Activated CD4-positive, CD25-positive, alpha-beta regulatory T cell treated with anti-CD3 and anti-CD28 coated beads, Interleukin-2, amount 50 U/mL, for 24 hours (primary cell): ENCODE measurements around the gene RNASE8.

Source experiments
- ATAC-seq, 2 donors: fragments of 150-1000 bp; cut with Tn5 transposase; one replicate each; pipeline ENCODE4 v1.10.0; 2021; ENCODE audit warnings: mild to moderate bottlenecking in 1 of 2, moderate library complexity in 1 of 2

The RNASE8 gene

GRCh38 chr14:21074398-21075272 is 17.0 kb downstream of the RNASE8 start:
- ATAC-seq: no peak

DNA sequence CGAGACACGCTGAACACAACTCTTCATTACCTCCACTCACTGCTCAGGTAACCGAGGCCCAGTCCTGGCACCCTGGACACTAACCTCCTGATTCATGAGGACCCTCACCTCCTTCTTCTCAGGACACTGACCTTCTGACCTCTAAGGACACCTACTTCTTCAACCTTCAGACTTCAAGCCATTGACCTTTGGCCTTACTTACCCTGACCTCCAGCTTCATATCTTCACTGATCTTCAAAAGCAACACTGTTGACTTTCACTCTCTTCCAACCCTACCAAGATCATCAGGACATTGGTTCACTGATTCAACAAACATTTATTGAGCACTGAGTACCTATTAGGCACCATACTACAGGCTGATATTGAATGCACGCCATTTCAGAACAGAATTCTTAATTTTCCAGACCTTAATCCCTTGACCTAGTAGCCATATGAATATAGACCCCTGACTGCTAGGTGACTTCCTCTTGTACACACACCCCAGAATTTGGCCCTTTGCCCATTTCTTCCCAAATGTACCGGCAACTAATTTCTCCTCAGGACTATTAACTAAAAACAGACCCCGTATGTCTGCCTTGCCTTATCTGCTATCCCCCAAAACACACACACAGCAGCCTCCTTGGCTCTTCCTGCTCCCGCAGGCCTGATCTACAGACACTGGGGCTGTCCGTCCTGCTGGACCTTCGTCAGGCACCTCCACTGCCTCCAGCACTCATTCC is 18.3 kb downstream of the RNASE8 start:
- ATAC-seq: no peak

GRCh38 chr14:21077672-21078071 is 20.1 kb downstream of the RNASE8 start:
- ATAC-seq: no peak

GRCh38 chr14:21078287-21078686 is 20.7 kb downstream of the RNASE8 start:
- no peak for ATAC-seq

DNA sequence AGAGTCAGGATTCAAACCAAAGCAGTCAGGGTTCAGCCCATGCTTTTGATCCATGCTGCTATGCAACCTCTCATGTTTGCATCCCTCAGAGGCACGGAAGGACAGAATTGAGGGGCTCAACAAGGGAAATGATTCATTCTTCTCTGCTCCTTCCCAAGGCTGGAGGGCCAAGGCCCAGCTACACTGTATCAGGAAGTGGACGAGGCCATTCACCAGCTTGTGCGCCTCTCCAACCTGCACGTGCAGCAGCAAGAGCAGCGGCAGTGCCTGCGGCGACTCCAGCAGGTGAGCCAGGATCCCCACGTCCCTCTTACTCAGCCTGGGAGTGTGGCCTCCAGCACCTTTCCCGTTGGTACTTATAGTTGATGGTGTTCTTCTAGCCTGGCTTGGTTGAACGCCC is 21.1 kb downstream of the RNASE8 start:
- no peak for ATAC-seq

DNA sequence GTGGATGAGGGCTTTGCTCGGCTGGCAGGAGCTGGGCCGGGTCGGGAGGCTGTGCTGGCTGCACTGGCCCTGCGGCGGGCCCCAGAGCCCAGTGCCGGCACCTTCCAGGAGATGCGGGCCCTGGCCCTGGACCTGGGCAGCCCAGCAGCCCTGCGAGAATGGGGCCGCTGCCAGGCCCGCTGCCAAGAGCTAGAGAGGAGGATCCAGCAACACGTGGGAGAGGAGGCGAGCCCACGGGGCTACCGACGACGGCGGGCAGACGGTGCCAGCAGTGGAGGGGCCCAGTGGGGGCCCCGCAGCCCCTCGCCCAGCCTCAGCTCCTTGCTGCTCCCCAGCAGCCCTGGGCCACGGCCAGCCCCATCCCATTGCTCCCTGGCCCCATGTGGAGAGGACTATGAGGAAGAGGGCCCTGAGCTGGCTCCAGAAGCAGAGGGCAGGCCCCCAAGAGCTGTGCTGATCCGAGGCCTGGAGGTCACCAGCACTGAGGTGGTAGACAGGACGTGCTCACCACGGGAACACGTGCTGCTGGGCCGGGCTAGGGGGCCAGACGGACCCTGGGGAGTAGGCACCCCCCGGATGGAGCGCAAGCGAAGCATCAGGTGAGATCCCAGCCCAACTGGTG is 24.0 kb downstream of the RNASE8 start:
- ATAC-seq: no peak

DNA sequence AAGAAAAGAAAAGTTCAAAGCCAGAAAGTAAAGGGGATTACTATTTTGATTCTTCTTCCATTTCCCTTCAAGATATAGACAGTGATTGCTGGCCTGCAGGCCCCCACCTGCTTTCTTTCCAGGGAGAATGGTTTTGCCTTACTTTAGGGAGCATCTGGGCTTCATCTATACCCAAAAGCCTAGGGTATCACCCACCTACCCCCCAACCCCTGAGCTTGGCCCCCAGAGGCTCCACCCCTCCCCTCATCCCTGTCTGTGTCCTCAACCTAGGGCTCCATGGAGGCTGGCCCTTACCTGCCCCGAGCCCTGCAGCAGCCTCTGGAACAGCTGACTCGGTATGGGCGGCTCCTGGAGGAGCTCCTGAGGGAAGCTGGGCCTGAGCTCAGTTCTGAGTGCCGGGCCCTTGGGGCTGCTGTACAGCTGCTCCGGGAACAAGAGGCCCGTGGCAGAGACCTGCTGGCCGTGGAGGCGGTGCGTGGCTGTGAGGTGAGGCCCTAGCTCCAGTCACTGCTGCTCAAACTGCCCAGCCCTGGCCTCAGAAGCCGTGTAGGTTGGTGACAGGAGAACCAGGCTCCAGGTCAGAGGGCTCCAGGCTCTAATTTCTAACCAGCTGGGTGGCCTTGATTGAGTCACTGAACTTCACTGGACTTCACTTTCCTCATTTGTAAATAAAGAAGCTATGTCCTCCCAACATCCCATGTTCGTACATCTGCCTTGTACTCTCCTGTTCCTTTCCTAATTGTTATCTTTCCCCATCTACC is 26.1 kb downstream of the RNASE8 start:
- no peak for ATAC-seq

DNA sequence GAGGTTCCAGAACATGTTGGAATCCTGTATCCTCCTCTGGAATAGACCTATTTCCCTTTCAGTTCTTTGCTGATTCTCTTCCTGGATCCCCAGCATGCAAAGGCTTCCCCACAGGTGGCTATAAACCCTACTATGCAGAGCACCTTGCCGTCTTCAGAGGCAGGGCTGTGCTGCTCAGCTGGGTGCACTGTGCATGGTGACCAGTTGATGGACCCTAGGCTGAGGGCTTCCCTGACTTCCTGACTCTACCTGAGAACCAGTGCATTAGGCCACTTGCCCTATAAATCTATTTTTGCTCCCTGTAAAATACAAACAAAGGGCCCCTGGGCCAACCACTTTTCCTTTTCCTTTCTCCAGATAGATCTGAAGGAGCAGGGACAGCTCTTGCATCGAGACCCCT is 26.8 kb downstream of the RNASE8 start:
- ATAC-seq: no peak

DNA sequence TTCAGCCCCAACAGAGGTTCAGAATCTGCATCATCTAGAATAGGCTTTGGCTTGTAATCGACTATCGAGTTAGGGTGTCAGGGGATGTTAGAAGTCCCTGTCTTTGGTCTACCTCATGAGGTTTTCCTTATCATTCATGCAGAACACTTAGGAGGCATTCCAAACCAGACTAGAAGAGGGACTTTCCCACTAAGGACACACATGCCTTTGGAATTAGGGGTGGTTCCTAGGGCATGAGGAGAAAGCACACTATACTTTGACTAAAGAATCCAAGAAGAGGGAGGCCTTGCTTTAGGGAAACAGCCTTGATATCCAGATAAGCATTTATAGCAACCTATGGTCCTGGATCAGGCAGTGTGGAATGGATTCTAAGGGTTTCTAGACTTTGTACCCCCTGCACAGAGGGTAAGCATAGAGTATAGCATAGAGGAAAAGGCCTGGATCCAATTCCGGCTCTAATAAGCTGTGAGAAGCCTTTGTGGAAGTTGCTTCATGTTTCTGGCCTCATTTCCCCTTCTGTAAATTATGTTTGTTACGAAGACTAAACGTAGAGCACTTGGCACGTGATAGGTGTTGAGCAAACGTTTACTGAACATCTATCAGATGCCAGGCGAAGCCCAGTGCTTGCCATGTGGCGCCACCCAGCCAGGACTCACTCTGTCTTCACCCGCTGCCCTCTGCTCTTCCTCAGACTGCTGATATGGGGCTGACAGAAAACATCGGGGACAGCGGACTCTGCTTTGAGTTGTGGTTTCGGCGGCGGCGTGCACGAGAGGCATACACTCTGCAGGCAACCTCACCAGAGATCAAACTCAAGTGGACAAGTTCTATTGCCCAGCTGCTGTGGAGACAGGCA is 27.6 kb downstream of the RNASE8 start:
- ATAC-seq: no peak

- ATAC-seq: no peak
These were observed 29.3 kb downstream of the RNASE8 start for GRCh38 chr14:21086908-21087293.

- ATAC-seq: peak; percentile 71 to 79
These were observed 29.9 kb downstream of the RNASE8 start for GRCh38 chr14:21087294-21088091.

DNA sequence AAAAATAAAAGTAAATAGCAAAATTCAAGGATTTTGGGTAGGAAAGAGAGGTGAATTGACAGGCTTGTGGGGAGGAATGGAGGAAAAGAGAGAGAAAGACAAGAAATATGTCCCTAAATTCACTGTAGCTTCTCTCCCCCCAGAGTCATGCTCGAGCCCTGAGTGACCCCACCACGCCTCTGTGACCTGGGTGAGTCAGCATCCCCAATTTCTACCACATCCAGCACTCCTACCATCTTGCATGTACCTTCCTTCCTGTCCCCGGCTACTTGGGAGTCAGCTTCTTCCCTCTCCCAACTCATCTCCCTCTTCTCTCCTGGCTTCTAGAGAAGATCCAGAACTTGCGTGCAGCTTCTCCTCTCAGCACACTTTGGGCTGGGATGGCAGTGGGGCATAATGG is 31.1 kb downstream of the RNASE8 start:
- ATAC-seq: no peak

GRCh38 chr14:21089271-21089670 is 31.6 kb downstream of the RNASE8 start:
- ATAC-seq: no peak

DNA sequence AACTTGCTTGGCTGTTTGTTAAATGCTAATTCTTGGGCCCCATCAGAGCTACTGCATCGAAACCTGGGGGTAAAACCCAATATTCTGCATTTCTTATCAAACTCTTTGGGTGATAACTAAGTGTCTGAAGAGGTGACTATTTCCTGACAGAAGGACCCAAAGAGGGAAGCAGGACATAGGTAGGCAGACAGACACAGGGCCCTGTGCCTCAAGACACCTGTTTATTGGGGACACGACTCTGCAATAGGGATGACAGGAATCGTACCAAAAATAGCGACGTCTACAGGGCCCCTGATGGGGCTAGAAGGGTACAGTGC is 32.2 kb downstream of the RNASE8 start:
- no peak for ATAC-seq

DNA sequence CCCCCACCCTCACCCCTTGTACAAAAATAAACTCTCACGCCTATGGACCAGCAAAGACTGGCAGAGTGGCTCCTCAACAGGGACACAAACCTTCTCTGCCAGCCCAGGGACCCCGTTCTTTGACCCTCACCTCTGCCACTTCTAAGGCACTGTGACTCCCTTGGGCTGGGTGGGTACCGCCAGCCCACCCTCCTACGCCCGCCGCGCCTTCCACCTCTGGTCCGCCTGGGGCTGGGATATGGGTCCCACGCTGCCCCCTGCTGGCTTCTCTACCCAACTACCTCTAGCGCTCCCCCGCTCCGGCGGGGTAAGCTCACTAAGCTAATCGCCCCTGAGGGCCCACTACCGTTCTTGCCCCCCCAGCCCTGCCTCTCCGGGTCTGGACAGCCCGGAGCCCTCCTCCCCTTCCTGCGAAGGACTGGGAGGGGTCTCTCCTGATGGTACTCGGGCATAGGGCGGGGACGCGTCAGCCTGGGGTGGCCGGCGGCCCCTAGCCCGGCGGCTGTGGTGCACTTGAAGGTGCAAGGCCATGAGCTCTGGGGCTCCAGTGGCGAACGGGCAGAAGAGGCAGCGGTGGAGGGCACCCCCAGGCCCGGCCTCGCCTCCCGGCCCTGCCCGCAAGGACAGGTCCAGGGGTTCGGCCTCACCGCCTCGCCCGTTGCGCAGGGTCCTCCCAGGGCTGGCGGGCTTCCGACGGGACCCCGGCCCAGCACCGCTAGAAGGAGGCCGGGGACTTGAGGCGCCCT is 32.7 kb downstream of the RNASE8 start:
- no peak for ATAC-seq

- ATAC-seq: no peak
These were observed 33.5 kb downstream of the RNASE8 start for GRCh38 chr14:21090940-21091663.

- ATAC-seq: no peak
These were observed 34.2 kb downstream of the RNASE8 start for GRCh38 chr14:21091821-21092272.

DNA sequence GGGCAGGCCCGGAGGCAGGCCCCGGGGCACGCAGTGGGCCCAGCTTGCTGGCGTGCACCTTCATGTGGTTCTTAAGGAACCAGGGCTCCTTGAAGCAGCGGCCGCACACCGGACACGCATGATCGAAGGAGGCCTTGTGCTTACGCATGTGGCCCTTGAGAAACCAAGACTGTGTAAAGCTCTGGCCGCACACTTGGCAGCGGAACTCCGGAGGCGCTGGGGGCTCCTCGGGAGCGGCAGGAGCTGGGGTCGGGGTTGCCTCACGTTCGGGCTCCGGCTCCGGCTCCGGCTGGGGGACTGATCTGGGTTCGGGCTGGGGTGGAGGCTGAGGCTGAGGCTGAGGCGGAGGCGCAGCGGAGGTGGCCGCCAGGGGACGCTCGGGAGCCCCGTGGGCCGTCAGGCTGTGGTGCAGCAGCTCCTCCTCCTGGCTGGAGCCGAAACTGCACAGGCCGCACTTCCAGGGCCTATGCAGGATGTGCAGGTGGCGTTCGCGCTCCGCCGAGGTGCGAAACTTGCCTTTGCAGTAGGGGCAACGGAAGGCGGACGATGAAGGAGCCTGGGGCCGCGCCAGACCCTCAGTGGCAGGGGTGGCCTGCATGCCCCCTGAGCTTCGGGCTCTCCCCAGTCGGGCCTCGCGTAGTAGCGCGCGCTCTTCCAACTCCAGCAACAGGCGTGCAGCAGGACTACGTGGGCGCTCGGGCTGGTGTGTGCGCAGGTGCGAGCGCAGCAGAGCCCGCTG is 34.8 kb downstream of the RNASE8 start:
- peak; percentile 91 to 95 for ATAC-seq

- no peak for ATAC-seq
These were observed 35.4 kb downstream of the RNASE8 start for GRCh38 chr14:21093018-21093417.
